Type B pancreatic cell (in vitro differentiated cells): ENCODE results near the gene WDR5. TPM values are rescaled to one million over a fixed set of nuclear protein-coding genes. Genes with fewer than 3 reads are reported as not detected.

Experiments
- DNase-seq: peaks from one replicate; pipeline ENCODE4 v3.0.0; 2021; ENCODE audit warnings: mixed read lengths; ENCODE audit not compliant: unreplicated experiment; ENCODE audit errors: extremely low spot score
- H3K27ac Mint-ChIP-seq: 2 replicates; pipeline ENCODE4 v1.8.0; 2021; ENCODE audit warnings: mild to moderate bottlenecking, mixed read lengths
- H3K27me3 Mint-ChIP-seq: 2 replicates; pipeline ENCODE4 v1.8.0; 2021; ENCODE audit warnings: mixed read lengths
- H3K36me3 Mint-ChIP-seq: 2 replicates; pipeline ENCODE4 v1.8.0; 2021; ENCODE audit warnings: mixed read lengths
- H3K4me1 Mint-ChIP-seq: one replicate; pipeline ENCODE4 v1.8.0; 2021; ENCODE audit warnings: mixed read lengths; ENCODE audit not compliant: unreplicated experiment
- H3K4me3 Mint-ChIP-seq: 2 replicates; pipeline ENCODE4 v1.8.0; 2021; ENCODE audit warnings: mild to moderate bottlenecking, mixed read lengths
- H3K9me3 Mint-ChIP-seq: 2 replicates; pipeline ENCODE4 v1.8.0; 2021; ENCODE audit warnings: mixed read lengths
- CTCF ChIP-seq: fragments of 200-600 bp; sonication (generic); conservative IDR thresholded peaks from 2 replicates; pipeline ENCODE4 v1.5.0; 2021; ENCODE audit warnings: antibody characterized with exemption, mild to moderate bottlenecking
- total RNA-seq: library from RNA; stranded (reverse); gene quantifications from 2 replicates; pipeline ENCODE4 v1.2.1, GENCODE V29; 2021; ENCODE audit warnings: low replicate concordance

The WDR5 gene
- total RNA-seq, 1 donor from 2014 or later = 45.7 TPM

DNA sequence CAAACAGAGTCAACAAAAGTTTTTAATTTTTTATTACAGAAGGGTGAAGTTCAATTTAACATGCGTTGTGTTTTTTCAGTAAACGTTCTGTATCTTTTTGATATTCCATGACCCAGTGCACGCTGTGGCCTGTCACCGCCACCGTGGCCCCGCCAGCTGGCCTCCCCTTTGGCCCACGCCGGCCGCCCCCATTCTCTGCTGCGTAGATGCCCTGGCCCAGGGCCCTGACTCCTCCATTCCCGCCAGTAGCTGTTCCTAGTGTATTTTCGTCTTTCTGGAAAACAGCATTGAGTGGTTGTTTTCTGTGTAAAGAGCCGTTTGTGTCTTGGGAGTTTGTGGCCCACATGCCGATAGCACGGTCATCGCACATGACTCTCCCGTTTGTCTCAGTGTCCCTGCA lies 22.4 kb downstream of the WDR5 start:
- Mint-ChIP-seq H3K4me3 (no peak overlapping the region), H3K27me3 (no peaks in the 10 kb centered on the region), H3K27ac (no peak overlapping the region), H3K4me1 (no peaks in the 10 kb centered on the region), H3K9me3 (no peaks in the 10 kb centered on the region), H3K36me3 (peaks cover 18% of the 10 kb centered on the region)
- DNase-seq = no peak
- no peak for TF ChIP-seq CTCF

DNA sequence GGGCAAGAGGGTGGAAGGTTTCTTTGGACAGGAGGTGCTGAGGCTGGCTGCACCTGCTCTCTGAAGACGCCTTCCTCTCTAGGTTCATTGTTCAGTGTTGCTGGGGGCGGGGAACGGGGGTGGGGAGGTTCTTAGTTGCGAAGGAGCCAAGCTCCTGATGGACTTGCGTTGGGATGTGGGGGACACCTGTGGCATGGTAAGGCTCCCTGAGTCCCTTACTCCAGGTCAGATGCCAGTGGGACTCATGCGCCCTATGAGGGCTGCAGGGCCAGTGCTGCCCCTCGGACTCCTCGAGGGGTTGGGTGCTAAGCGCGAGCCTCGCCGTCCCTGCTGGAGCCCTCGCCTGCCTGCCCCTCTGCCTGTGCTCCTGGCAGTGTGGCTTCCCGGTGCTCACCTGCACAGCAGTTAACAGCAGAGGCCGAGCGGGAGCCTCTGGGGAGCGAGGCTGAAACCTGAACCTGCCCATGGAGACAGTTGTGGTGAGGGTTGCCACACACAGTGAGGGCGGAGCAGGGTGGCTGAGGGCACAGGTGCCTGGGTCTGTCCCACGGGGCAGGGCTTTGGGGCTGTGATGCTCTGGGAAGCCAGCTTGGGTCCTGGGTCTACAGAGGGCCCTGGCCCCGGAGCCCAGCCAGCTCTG lies 23.0 kb downstream of the WDR5 start:
- peaks cover 18% of the 10 kb centered on the region for H3K36me3 Mint-ChIP-seq
- H3K9me3 Mint-ChIP-seq = no peaks in the 10 kb centered on the region
- no peak overlapping the region for H3K4me3 Mint-ChIP-seq
- TF ChIP-seq CTCF = no peak
- no peaks in the 10 kb centered on the region for H3K4me1 Mint-ChIP-seq
- H3K27me3 Mint-ChIP-seq = no peaks in the 10 kb centered on the region
- no peak overlapping the region for H3K27ac Mint-ChIP-seq
- no peak for DNase-seq

- H3K9me3 Mint-ChIP-seq = no peaks in the 10 kb centered on the region
Observed at GRCh38 chr9:134159566-134160245, 23.8 kb downstream of the WDR5 start.

DNA sequence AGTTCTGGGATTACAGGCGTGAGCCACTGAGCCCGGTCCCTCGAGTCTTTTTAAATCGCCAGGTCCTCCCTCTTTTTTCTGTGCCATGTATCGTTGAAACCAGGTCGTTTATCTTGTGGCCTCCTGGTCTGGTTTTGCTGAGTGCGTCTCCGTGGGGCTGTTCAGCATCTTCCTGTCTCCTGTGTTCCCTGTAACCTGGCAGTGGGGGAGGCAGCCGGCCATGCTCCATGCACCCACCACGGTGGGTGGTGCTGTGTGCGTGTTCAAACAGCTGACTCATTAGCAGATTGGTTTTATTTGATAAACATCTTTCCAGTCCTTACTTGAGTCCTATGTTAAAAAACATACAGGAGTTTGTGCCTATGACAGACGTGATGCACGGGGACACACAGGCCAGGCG lies 25.8 kb downstream of the WDR5 start:
- DNase-seq = no peak
- TF ChIP-seq CTCF = no peak
- Mint-ChIP-seq H3K36me3 (peaks cover 20% of the 10 kb centered on the region), H3K9me3 (no peaks in the 10 kb centered on the region), H3K4me3 (peak overlapping the region; percentile 70), H3K4me1 (no peaks in the 10 kb centered on the region), H3K27me3 (no peaks in the 10 kb centered on the region), H3K27ac (peak overlapping the region; percentile 78)

More at GRCh38 chr9:134159566-134160245, 23.8 kb downstream of the WDR5 start:
- DNase-seq = no peak
- Mint-ChIP-seq H3K27ac (no peak overlapping the region), H3K27me3 (no peaks in the 10 kb centered on the region), H3K4me3 (no peak overlapping the region), H3K36me3 (peaks cover 18% of the 10 kb centered on the region), H3K4me1 (no peaks in the 10 kb centered on the region)
- TF ChIP-seq CTCF = no peak

DNA sequence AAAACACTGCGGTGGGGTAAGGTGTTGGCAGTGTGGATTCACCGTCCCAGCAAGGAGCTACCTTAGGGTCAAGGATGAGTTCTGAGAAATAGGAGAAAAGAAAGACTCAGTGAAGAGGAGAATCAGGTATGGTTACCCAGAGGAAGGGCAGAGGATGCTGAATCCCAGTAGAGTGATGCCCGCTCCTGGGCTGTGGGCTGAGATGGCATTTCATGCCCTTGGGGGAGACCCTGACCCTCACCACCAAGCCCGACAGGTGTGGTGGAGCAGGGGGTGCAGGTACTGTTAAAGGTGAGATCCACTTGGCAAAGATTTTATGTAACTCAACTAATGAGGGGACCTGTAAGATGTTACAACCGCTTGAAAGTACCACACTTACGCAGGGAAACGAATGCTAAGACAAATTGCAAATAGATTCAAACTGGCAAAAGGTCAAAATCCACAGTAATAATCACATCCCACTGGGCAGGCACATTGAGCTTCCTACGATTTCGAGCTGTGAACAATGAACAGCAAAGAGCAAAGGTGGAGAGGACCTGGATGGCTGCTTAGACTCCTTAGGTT lies 26.4 kb downstream of the WDR5 start:
- H3K4me3 Mint-ChIP-seq = peak overlapping the region; percentile 70
- no peaks in the 10 kb centered on the region for H3K9me3 Mint-ChIP-seq
- TF ChIP-seq CTCF = no peak
- no peak for DNase-seq
- H3K27me3 Mint-ChIP-seq = no peaks in the 10 kb centered on the region
- no peaks in the 10 kb centered on the region for H3K4me1 Mint-ChIP-seq
- peaks cover 21% of the 10 kb centered on the region for H3K36me3 Mint-ChIP-seq
- H3K27ac Mint-ChIP-seq = peak overlapping the region; percentile 78
